HS-5 (cell line): ENCODE measurements around the gene ZSCAN23.
"Not testable (repeated sequence)": the region's sequence is repeated elsewhere in the genome, so short reads cannot be mapped to it uniquely, and the experiment has no call there.

Source experiments
- DNase-seq: peaks from one replicate; pipeline ENCODE4 v3.0.0-alpha.2; 2012; ENCODE audit warnings: low read depth

The ZSCAN23 gene

GRCh38 chr6:28443112-28443773 is at the start of gene ZSCAN23:
ZSCAN23 (minus strand) TSS chr6:28443491; CDS start chr6:28436266, 7,225 bp downstream.
- DNase-seq: peak; percentile 75

GRCh38 chr6:28491984-28492317 is 48.7 kb upstream of the ZSCAN23 start:
- no peak for DNase-seq

- no peak for DNase-seq
Observed at GRCh38 chr6:28490205-28490890, 47.1 kb upstream of the ZSCAN23 start.

GRCh38 chr6:28489366-28490204 is 46.3 kb upstream of the ZSCAN23 start:
- DNase-seq: peak; percentile 53

GRCh38 chr6:28488916-28489365 is 45.6 kb upstream of the ZSCAN23 start:
- peak; percentile 62 for DNase-seq

GRCh38 chr6:28486988-28487742 is 43.9 kb upstream of the ZSCAN23 start:
- DNase-seq: no peak

- DNase-seq: no peak
Observed at GRCh38 chr6:28486533-28486932, 43.2 kb upstream of the ZSCAN23 start.

- no peak for DNase-seq
Observed at GRCh38 chr6:28485482-28485881, 42.2 kb upstream of the ZSCAN23 start.

GRCh38 chr6:28480253-28480932 is 37.1 kb upstream of the ZSCAN23 start:
- DNase-seq: no peak

GRCh38 chr6:28478518-28478917 is 35.2 kb upstream of the ZSCAN23 start:
- no peak for DNase-seq

GRCh38 chr6:28474441-28475219 is 31.3 kb upstream of the ZSCAN23 start:
- DNase-seq: peak; percentile 90

GRCh38 chr6:28469153-28469745 is 26.0 kb upstream of the ZSCAN23 start:
- not testable (repeated sequence) for DNase-seq

- no peak for DNase-seq
Observed at GRCh38 chr6:28468056-28468455, 24.8 kb upstream of the ZSCAN23 start.

- DNase-seq: no peak
Observed at GRCh38 chr6:28462401-28462800, 19.1 kb upstream of the ZSCAN23 start.

GRCh38 chr6:28458568-28458967 is 15.3 kb upstream of the ZSCAN23 start:
- no peak for DNase-seq

GRCh38 chr6:28449056-28449455 is 5.8 kb upstream of the ZSCAN23 start:
- no peak for DNase-seq

GRCh38 chr6:28447512-28447906 is 4.2 kb upstream of the ZSCAN23 start:
- DNase-seq: not testable (repeated sequence)

GRCh38 chr6:28446818-28447511 is 3.7 kb upstream of the ZSCAN23 start:
- DNase-seq: no peak

- not testable (repeated sequence) for DNase-seq
Observed at GRCh38 chr6:28444759-28445158, 1.5 kb upstream of the ZSCAN23 start.

- DNase-seq: no peak
Observed at GRCh38 chr6:28442586-28442985, 705 bp downstream of the ZSCAN23 start.
